GM12875 (cell line): ENCODE data around the gene SCGB3A1.

Experiments used
- H3K4me3 ChIP-seq: one replicate; pipeline ENCODE4 v1.5.1; 2011; ENCODE audit warnings: low read depth, low read length, control low read depth
- TF ChIP-seq, protein P1 (sequence below): IDR thresholded peaks from 2 replicates; pipeline ENCODE4 v1.5.1; 2011; ENCODE audit warnings: low read depth, mild to moderate bottlenecking, control low read depth, inconsistent platforms, low read length, moderate library complexity, borderline replicate concordance; ENCODE audit not compliant: insufficient read depth

The SCGB3A1 gene

DNA sequence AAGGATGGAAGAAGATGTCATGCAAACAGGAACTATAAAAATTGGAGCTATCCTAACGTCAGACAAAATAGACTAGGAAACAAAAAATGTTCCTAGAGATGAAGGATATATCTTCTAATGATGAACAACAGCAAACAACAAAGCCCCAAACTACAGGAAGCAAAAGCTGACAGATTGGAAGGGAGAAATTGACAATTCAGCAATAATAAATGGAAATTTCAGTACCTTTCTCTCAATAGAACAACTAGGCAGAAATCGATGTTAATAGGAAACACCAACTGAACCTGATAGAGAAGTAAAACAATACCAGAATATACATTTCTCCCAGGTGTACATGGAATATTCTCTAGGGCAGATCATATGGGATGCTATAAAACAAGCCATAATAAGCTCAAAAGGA lies 7.6 kb downstream of the SCGB3A1 start:
- no peak overlapping the region for H3K4me3 ChIP-seq
- TF ChIP-seq, protein P1, sequence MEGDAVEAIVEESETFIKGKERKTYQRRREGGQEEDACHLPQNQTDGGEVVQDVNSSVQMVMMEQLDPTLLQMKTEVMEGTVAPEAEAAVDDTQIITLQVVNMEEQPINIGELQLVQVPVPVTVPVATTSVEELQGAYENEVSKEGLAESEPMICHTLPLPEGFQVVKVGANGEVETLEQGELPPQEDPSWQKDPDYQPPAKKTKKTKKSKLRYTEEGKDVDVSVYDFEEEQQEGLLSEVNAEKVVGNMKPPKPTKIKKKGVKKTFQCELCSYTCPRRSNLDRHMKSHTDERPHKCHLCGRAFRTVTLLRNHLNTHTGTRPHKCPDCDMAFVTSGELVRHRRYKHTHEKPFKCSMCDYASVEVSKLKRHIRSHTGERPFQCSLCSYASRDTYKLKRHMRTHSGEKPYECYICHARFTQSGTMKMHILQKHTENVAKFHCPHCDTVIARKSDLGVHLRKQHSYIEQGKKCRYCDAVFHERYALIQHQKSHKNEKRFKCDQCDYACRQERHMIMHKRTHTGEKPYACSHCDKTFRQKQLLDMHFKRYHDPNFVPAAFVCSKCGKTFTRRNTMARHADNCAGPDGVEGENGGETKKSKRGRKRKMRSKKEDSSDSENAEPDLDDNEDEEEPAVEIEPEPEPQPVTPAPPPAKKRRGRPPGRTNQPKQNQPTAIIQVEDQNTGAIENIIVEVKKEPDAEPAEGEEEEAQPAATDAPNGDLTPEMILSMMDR: no peak

DNA sequence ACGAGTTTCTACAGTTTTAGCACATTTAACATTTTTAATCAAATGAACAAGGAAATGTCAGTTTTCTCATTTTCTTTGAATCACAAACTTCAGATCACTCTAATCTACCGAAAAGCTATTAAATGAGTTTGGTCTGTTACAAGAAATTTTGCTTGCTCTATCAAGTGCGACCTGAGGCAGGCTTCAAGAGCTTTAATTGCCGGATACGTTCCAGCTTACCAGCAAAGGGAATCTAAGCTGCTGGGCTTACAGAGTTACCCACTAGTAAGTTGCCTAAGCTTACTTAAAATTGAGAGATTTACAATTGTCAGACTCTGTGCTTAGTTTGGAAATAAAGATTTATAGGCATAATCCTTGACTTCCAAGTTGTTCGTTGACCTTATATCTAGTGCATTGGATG lies 10.6 kb downstream of the SCGB3A1 start:
- no peak overlapping the region for H3K4me3 ChIP-seq
- TF ChIP-seq, protein P1: no peak

DNA sequence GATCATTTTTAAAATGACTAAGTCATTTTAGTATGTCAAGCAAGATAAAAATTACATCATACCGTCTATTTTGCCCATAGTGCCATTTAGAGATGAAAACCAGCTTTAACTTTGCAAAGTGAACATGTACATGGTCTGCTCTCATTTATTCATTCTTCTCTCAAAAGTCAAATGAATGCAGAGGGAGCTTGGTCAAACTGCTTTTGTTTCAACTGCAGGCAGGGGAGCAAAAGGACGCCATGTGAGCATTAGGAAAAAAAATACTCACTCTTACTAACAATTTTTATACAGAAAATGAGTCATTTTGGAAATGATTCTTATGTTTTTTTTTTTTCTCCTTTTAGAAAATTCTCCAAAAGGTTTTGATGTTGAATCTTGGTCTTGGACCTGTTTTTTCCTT lies 15.7 kb downstream of the SCGB3A1 start:
- H3K4me3 ChIP-seq: no peak overlapping the region
- TF ChIP-seq, protein P1: no peak

DNA sequence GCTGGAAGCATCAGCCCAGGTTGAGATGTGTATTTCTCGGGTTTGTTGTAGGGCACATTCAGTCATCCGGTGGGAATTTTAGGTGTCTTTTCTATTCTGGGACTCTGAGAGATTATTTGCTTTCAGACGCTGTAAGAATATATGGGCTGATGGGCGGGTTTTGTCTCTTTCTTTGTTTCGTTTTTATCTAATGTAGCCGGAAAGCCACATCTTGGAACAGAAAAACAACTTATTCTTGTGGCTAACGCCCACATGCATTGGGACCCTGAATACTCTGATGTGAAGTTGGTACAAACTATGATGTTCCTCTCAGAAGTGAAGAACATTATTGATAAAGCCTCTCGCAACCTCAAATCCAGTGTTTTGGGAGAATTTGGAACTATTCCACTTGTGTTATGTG lies 22.4 kb downstream of the SCGB3A1 start:
- TF ChIP-seq, protein P1: no peak
- H3K4me3 ChIP-seq: no peak overlapping the region

DNA sequence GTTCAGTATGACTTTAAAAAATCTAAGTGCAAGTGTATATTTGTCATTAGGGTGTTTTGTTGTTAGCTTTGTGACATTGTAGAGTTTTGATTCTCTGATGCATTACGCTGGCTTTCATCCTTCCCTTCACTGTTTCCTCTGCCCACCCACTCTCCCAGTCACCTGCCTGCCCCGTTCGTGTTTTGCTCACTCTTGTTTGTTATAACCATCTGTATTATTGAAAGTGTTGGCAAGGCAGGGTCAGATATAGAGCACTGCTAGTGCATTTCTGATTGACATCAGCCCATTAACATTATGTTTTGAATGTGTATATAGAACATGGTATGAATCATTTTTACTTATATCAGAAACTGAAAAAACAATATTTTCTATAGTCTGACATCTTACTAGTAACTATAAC lies 27.3 kb downstream of the SCGB3A1 start:
- TF ChIP-seq, protein P1: no peak
- H3K4me3 ChIP-seq: no peak overlapping the region

DNA sequence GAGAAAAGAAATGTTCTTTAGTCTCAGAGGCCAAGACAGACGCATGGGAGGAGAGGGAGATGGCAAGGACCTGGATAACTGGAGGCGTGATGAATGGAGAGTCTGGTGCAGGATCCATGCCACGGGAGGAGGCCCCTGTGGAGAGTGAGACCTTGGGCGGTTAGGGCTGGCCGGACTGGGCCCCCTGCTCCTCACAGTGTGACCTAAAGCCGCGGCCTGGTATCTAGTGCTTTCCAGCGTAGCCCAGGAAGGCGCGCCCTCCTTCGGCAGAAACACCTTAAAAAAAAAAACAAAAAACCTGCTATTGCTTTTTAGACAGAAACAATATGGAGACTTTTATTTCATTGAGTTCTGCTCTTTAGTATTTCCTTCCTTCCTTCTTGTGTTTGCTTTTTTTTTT lies 33.1 kb downstream of the SCGB3A1 start:
- H3K4me3 ChIP-seq: no peak overlapping the region
- TF ChIP-seq, protein P1: no peak

DNA sequence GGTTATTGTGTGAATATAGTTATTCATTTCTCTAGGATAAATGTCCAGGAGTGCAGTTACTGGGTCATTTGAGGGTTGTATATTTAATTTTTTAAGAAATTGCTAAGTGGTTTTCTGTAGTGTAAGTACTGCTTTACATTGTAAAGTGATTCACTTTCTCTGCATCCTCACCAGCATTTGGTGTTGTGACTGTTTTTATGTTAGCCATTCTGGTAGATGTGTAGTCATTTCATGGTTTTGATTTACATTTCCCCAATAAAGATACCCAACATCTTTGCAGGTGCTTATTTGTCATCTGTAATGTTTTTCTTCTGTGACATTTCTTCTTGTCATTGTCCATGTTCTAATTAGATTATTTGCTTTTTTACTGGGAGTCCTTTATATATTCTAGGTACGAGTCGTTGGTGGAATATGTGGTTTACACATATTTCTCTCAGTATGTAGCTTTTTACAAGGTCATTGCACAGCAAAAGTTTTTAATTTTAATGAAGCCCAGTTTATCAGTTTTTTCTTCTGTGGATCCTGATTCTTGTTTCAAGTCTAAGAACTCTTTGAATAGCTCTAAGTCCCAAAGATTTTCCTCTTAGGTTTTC lies 34.0 kb downstream of the SCGB3A1 start:
- TF ChIP-seq, protein P1: no peak
- no peak overlapping the region for H3K4me3 ChIP-seq
